HepG2 (cell line): ENCODE results near the gene DGAT2. TPM values are rescaled to one million over a fixed set of nuclear protein-coding genes. Genes with fewer than 3 reads are reported as not detected.
A peak's percentile ranks its signal among the peaks of the same experiment; 100 is the strongest.

Source experiments
- CC2D1A ChIP-seq: sonication (generic); formaldehyde crosslinking; IDR thresholded peaks from 2 replicates; pipeline ENCODE4 v1.8.1; 2023; ENCODE audit warnings: mild to moderate bottlenecking, missing genetic modification reagents
- NCOR1 ChIP-seq: fragments of 200-600 bp; sonication (generic); IDR thresholded peaks from 2 replicates; pipeline ENCODE4 v1.7.0; 2017; ENCODE audit warnings: antibody characterized with exemption, low read length, borderline replicate concordance
- PCBP1 ChIP-seq: fragments of 200-400 bp; formaldehyde crosslinking; IDR thresholded peaks from 2 replicates; pipeline ENCODE4 v1.6.1; 2017; ENCODE audit warnings: mild to moderate bottlenecking, low read depth, low read length, borderline replicate concordance
- RBM39 ChIP-seq: fragments of 200-400 bp; formaldehyde crosslinking; IDR thresholded peaks from one replicate; pipeline ENCODE4 v1.6.1; 2018; ENCODE audit warnings: antibody characterized with exemption, mild to moderate bottlenecking, low read depth, low read length; ENCODE audit not compliant: poor library complexity, severe bottlenecking
- RFXANK ChIP-seq: IDR thresholded peaks from 2 replicates; pipeline ENCODE4 v1.6.1; 2016
- TOPORS ChIP-seq: sonication (generic); formaldehyde crosslinking; IDR thresholded peaks from 2 replicates; pipeline ENCODE4 v1.8.0; 2023; ENCODE audit warnings: mild to moderate bottlenecking, missing genetic modification reagents
- U2AF2 ChIP-seq: fragments of 200-400 bp; formaldehyde crosslinking; IDR thresholded peaks from 2 replicates; pipeline ENCODE4 v1.6.1; 2017; ENCODE audit warnings: low read depth, mild to moderate bottlenecking, low read length
- ZBED4 ChIP-seq: sonication (generic); formaldehyde crosslinking; IDR thresholded peaks from 2 replicates; pipeline ENCODE4 v1.4.0; 2020; ENCODE audit warnings: missing genetic modification reagents, borderline replicate concordance
- ZFP91 ChIP-seq: sonication (generic); formaldehyde crosslinking; IDR thresholded peaks from 2 replicates; pipeline ENCODE4 v1.9.0; 2022; ENCODE audit warnings: missing genetic modification reagents, mild to moderate bottlenecking, borderline replicate concordance
- ZNF12 ChIP-seq: sonication (generic); formaldehyde crosslinking; IDR thresholded peaks from 2 replicates; pipeline ENCODE4 v1.5.0; 2020; ENCODE audit warnings: missing genetic modification reagents
- ZNF292 ChIP-seq: sonication (generic); formaldehyde crosslinking; IDR thresholded peaks from 2 replicates; pipeline ENCODE4 v1.8.1; 2022; ENCODE audit warnings: mild to moderate bottlenecking, low read depth, missing genetic modification reagents, borderline replicate concordance
- ZNF335 ChIP-seq: sonication (generic); formaldehyde crosslinking; IDR thresholded peaks from 2 replicates; pipeline ENCODE4 v1.4.0; 2020; ENCODE audit warnings: missing genetic modification reagents
- ZNF414 ChIP-seq: sonication (generic); formaldehyde crosslinking; IDR thresholded peaks from 2 replicates; pipeline ENCODE4 v1.5.0; 2020; ENCODE audit warnings: missing genetic modification reagents
- ZNF605 ChIP-seq: sonication (generic); formaldehyde crosslinking; IDR thresholded peaks from 2 replicates; pipeline ENCODE4 v1.8.0; 2022; ENCODE audit warnings: mild to moderate bottlenecking, missing genetic modification reagents
- ZNF619 ChIP-seq: sonication (generic); formaldehyde crosslinking; IDR thresholded peaks from 2 replicates; pipeline ENCODE4 v1.4.0; 2020; ENCODE audit warnings: mild to moderate bottlenecking, missing genetic modification reagents
- ZNF639 ChIP-seq: conservative IDR thresholded peaks from 2 replicates; pipeline ENCODE4 v1.6.1; 2018; ENCODE audit warnings: missing genetic modification reagents
- ZNF768 ChIP-seq: sonication (generic); formaldehyde crosslinking; IDR thresholded peaks from 2 replicates; pipeline ENCODE4 v1.4.0; 2020; ENCODE audit warnings: missing genetic modification reagents
- ZNF879 ChIP-seq: sonication (generic); formaldehyde crosslinking; IDR thresholded peaks from 2 replicates; pipeline ENCODE4 v1.8.1; 2023; ENCODE audit warnings: missing genetic modification reagents
- ZSCAN22 ChIP-seq: sonication (generic); formaldehyde crosslinking; IDR thresholded peaks from 2 replicates; pipeline ENCODE4 v1.4.0; 2020; ENCODE audit warnings: mild to moderate bottlenecking, missing genetic modification reagents
- ZSCAN29 ChIP-seq: sonication (generic); formaldehyde crosslinking; conservative IDR thresholded peaks from 2 replicates; pipeline ENCODE4 v1.4.0; 2020; ENCODE audit warnings: mild to moderate bottlenecking, missing genetic modification reagents
- polyA plus RNA-seq, 8 experiments: library from polyadenylated mRNA; depleted of rRNA in 3 of 8; stranded (reverse) in 7 of 8; unstranded in 1 of 8; fragments of >200 nt; fragmentation: Illumina TruSeq in 4 of 8; extraction: Trizol in 4 of 8; gene quantifications; 2 replicates each; pipeline versions ENCODE4 v1.2.1 to v1.2.3, GENCODE V29; 2011 to 2016; ENCODE audit warnings: low read depth in 4 of 8, missing spikeins in 1 of 8, mixed read lengths in 1 of 8; ENCODE audit not compliant: insufficient read depth in 1 of 8
- total RNA-seq, 5 experiments: library from RNA; depleted of rRNA; stranded (reverse); fragments of >200 nt; fragmentation: Illumina TruSeq; extraction: Trizol; gene quantifications; 2 replicates each; pipeline ENCODE4 v1.2.3, GENCODE V29; 2016; ENCODE audit warnings: low read depth in 1 of 5
- TF ChIP-seq, protein P1 (sequence below): IDR thresholded peaks from 2 replicates; pipeline ENCODE4 v1.6.1; 2016; ENCODE audit warnings: low read depth, control low read depth

DGAT2 gene
- total and polyA plus RNA-seq, 2 of the 13 experiments (the other 11 are each of a cell fraction or from before 2014, with no cell fraction given): 39.0 to 65.6 TPM

DNA sequence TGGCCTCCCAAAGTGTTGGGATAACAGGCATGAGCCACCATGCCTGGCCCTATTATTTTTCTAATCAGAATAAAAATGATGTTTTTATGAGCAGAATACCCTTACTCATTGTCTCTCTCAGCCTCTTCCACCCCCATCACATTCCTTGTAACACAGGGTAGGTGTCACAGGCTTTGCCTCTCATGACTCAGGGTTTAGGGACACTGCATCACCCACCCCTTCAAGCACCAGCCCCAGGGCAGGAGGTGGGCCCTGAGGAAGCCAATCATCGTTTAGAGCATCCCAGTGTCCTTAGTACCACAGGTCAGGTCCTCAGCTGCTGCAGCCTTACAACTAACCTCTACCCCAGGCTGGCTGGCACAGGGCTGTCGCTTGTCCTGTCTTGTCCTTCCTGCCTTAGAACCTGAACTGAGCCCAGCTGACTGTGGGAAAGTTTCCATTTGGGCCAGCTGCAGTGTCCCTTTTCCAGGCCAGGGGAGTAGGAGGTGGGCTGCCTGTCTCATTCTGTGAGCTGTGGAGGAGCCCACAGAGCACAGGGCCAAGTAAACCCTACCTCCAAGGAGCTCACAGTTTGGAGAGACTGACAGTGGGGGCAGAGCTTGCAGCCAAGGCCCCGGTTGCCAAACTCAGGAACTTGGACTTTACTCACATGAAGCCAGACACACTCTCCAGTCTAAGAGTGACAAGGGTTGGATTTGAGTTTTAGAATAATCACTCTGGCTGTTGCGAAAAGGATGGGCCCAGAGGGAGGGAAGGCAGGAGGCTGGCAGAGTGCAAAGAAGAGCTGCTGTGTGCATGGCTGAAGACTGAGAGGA lies 26.9 kb downstream of the DGAT2 start (continued):
- no peak for TF ChIP-seq RBM39
- TF ChIP-seq ZSCAN22 (CRISPR knock-in tag): no peak
- no peak for TF ChIP-seq U2AF2
- TF ChIP-seq ZNF639: no peak
- 0 out of 2 replicates have a peak, but pooled peaks have one; percentile 24 for TF ChIP-seq ZSCAN29 (CRISPR knock-in tag)
- no peak for TF ChIP-seq PCBP1
- peak; percentile 57; the same call in 1 of the 2 replicates for TF ChIP-seq ZFP91 (CRISPR knock-in tag)
- no peak for TF ChIP-seq ZNF414 (CRISPR knock-in tag)
- TF ChIP-seq ZNF292 (CRISPR knock-in tag): peak; percentile 88; the same call in 1 of the 2 replicates
- no peak for TF ChIP-seq TOPORS (CRISPR knock-in tag)
- no peak for TF ChIP-seq RFXANK (CRISPR knock-in tag)
- no peak for TF ChIP-seq CC2D1A
- no peak for TF ChIP-seq ZNF619 (CRISPR knock-in tag)
- TF ChIP-seq ZNF605 (CRISPR knock-in tag): no peak
- TF ChIP-seq ZNF335: no peak
- TF ChIP-seq ZNF12 (CRISPR knock-in tag): no peak
- TF ChIP-seq ZBED4 (CRISPR knock-in tag): no peak
- no peak for TF ChIP-seq ZNF768 (CRISPR knock-in tag)
- TF ChIP-seq, protein P1, sequence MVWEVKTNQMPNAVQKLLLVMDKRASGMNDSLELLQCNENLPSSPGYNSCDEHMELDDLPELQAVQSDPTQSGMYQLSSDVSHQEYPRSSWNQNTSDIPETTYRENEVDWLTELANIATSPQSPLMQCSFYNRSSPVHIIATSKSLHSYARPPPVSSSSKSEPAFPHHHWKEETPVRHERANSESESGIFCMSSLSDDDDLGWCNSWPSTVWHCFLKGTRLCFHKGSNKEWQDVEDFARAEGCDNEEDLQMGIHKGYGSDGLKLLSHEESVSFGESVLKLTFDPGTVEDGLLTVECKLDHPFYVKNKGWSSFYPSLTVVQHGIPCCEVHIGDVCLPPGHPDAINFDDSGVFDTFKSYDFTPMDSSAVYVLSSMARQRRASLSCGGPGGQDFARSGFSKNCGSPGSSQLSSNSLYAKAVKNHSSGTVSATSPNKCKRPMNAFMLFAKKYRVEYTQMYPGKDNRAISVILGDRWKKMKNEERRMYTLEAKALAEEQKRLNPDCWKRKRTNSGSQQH (CRISPR knock-in tag): no peak
- TF ChIP-seq NCOR1: 0 out of 2 replicates have a peak, but pooled peaks have one; percentile 62
- no peak for TF ChIP-seq ZNF879 (CRISPR knock-in tag)
